WTC11 (cell line): ENCODE results near the gene ZBTB20.

Experiments used
- AFF4 ChIP-seq: sonication (generic); formaldehyde crosslinking; IDR thresholded peaks from 2 replicates; pipeline ENCODE4 v1.8.1; 2023; ENCODE audit warnings: mild to moderate bottlenecking, missing genetic modification reagents, borderline replicate concordance
- CTCF ChIP-seq: fragments of 200-600 bp; IDR thresholded peaks from 2 replicates; pipeline ENCODE4 v1.8.0; 2022; ENCODE audit warnings: antibody characterized with exemption
- PRDM15 ChIP-seq: sonication (generic); formaldehyde crosslinking; IDR thresholded peaks from 2 replicates; pipeline ENCODE4 v1.8.0; 2022; ENCODE audit warnings: missing genetic modification reagents
- ZNF317 ChIP-seq: sonication (generic); formaldehyde crosslinking; IDR thresholded peaks from 2 replicates; pipeline ENCODE4 v1.8.1; 2023; ENCODE audit warnings: low read depth, mild to moderate bottlenecking, moderate library complexity, missing genetic modification reagents, borderline replicate concordance

GRCh38 chr3:115068799-115069198 lies 78.3 kb downstream of the ZBTB20 start:
- TF ChIP-seq PRDM15 (CRISPR knock-in tag) = no peak
- no peak for TF ChIP-seq AFF4 (CRISPR knock-in tag)
- no peak for TF ChIP-seq CTCF
- no peak for TF ChIP-seq ZNF317 (CRISPR knock-in tag)
